Naive thymus-derived CD4-positive, alpha-beta T cell (primary cell): Measurements from ENCODE around the gene ADAMTSL1. TPM values are rescaled to one million over a fixed set of nuclear protein-coding genes. Genes with fewer than 3 reads are reported as not detected.

Experiments used
- ATAC-seq: fragments of 150-1000 bp; cut with Tn5 transposase; 2 replicates; pipeline ENCODE4 v1.10.0; 2021; ENCODE audit warnings: mild to moderate bottlenecking, moderate library complexity
- CTCF ChIA-PET: fragments of 350-600 bp; sonication (Branson Sonifier 250); formaldehyde crosslinking; loops from one replicate; lab custom pipeline; 2021; ENCODE audit warnings: antibody characterized with exemption; lab: Charles Lee
- POLR2A ChIA-PET: fragments of 350-600 bp; sonication (Branson Sonifier 250); formaldehyde crosslinking; loops from one replicate; lab custom pipeline; 2021; ENCODE audit warnings: antibody characterized with exemption, inconsistent platforms; lab: Charles Lee
- DNase-seq, 9 donors: peaks; one replicate each; pipeline versions ENCODE4 v3.0.0 to v3.0.0-alpha.2; 2020 to 2022; ENCODE audit warnings: mixed read lengths in 1 of 9
- H3K27ac ChIP-seq: one replicate; pipeline ENCODE4 v1.7.0; 2013; ENCODE audit warnings: mild to moderate bottlenecking, low read depth, low read length, moderate library complexity
- H3K27me3 ChIP-seq, 2 donors: one replicate each; pipeline ENCODE4 v1.7.0; 2013; ENCODE audit warnings: low read length in 2 of 2, mild to moderate bottlenecking in 2 of 2, moderate library complexity in 2 of 2; ENCODE audit not compliant: control insufficient read depth in 2 of 2, insufficient read depth in 2 of 2
- H3K36me3 ChIP-seq, 3 experiments: 1 replicate in 2 of 3; 2 replicates in 1 of 3; pipeline ENCODE4 v1.7.0; 2013; ENCODE audit warnings: low read length in 3 of 3, mild to moderate bottlenecking in 3 of 3, moderate library complexity in 1 of 3; ENCODE audit not compliant: insufficient read depth in 3 of 3, control insufficient read depth in 2 of 3
- H3K4me1 ChIP-seq, 2 donors: one replicate each; pipeline ENCODE4 v1.7.0; 2013; ENCODE audit warnings: low read length in 2 of 2, mild to moderate bottlenecking in 2 of 2, moderate library complexity in 1 of 2; ENCODE audit not compliant: control insufficient read depth in 2 of 2, insufficient read depth in 2 of 2
- H3K4me3 ChIP-seq: 2 replicates; pipeline ENCODE4 v1.7.0; 2013; ENCODE audit warnings: mild to moderate bottlenecking, low read length
- H3K9me3 ChIP-seq, 3 experiments: 1 replicate in 2 of 3; 2 replicates in 1 of 3; pipeline ENCODE4 v1.7.0; 2013; ENCODE audit warnings: low read length in 3 of 3; ENCODE audit not compliant: control insufficient read depth in 2 of 3
- H3K27ac Mint-ChIP-seq, 9 donors: one replicate each; pipeline ENCODE4 v1.8.0; 2020 to 2022; ENCODE audit warnings: mixed read lengths in 9 of 9, mild to moderate bottlenecking in 8 of 9, moderate library complexity in 5 of 9, inconsistent platforms in 2 of 9
- H3K27me3 Mint-ChIP-seq, 5 donors: one replicate each; pipeline ENCODE4 v1.8.0; 2021 to 2022; ENCODE audit warnings: mixed read lengths in 5 of 5, mild to moderate bottlenecking in 1 of 5
- H3K36me3 Mint-ChIP-seq, 5 donors: one replicate each; pipeline ENCODE4 v1.8.0; 2020 to 2022; ENCODE audit warnings: mixed read lengths in 5 of 5, mild to moderate bottlenecking in 3 of 5, inconsistent platforms in 1 of 5
- H3K4me1 Mint-ChIP-seq, 7 donors: one replicate each; pipeline ENCODE4 v1.8.0; 2020 to 2022; ENCODE audit warnings: mixed read lengths in 7 of 7, mild to moderate bottlenecking in 3 of 7, inconsistent platforms in 1 of 7
- H3K4me3 Mint-ChIP-seq, 10 donors: one replicate each; pipeline ENCODE4 v1.8.0; 2020 to 2022; ENCODE audit warnings: mild to moderate bottlenecking in 10 of 10, mixed read lengths in 10 of 10, moderate library complexity in 6 of 10, inconsistent platforms in 2 of 10
- H3K9me3 Mint-ChIP-seq, 11 donors: one replicate each; pipeline ENCODE4 v1.8.0; 2020 to 2022; ENCODE audit warnings: mixed read lengths in 11 of 11, mild to moderate bottlenecking in 4 of 11, inconsistent platforms in 1 of 11, moderate library complexity in 1 of 11
- intact Hi-C, 2 donors: fragments of 100-400 bp; cut with micrococcal nuclease; formaldehyde crosslinking; loops; one replicate each; pipeline ENCODE4 v1.15.1; 2023
- polyA plus RNA-seq, 2 donors: library from polyadenylated mRNA; unstranded; fragments of 300-500 nt; fragmentation: Illumina TruSeq; gene quantifications; one replicate each; pipeline ENCODE4 v1.2.3, GENCODE V29; 2021
- total RNA-seq, 6 experiments: library from RNA in 5 of 6; stranded (reverse) in 5 of 6; gene quantifications; 1 replicate in 5 of 6; 2 replicates in 1 of 6; pipeline ENCODE4 v1.2.3 and lab custom pipeline; 2021 to 2026

The ADAMTSL1 gene, protein sequence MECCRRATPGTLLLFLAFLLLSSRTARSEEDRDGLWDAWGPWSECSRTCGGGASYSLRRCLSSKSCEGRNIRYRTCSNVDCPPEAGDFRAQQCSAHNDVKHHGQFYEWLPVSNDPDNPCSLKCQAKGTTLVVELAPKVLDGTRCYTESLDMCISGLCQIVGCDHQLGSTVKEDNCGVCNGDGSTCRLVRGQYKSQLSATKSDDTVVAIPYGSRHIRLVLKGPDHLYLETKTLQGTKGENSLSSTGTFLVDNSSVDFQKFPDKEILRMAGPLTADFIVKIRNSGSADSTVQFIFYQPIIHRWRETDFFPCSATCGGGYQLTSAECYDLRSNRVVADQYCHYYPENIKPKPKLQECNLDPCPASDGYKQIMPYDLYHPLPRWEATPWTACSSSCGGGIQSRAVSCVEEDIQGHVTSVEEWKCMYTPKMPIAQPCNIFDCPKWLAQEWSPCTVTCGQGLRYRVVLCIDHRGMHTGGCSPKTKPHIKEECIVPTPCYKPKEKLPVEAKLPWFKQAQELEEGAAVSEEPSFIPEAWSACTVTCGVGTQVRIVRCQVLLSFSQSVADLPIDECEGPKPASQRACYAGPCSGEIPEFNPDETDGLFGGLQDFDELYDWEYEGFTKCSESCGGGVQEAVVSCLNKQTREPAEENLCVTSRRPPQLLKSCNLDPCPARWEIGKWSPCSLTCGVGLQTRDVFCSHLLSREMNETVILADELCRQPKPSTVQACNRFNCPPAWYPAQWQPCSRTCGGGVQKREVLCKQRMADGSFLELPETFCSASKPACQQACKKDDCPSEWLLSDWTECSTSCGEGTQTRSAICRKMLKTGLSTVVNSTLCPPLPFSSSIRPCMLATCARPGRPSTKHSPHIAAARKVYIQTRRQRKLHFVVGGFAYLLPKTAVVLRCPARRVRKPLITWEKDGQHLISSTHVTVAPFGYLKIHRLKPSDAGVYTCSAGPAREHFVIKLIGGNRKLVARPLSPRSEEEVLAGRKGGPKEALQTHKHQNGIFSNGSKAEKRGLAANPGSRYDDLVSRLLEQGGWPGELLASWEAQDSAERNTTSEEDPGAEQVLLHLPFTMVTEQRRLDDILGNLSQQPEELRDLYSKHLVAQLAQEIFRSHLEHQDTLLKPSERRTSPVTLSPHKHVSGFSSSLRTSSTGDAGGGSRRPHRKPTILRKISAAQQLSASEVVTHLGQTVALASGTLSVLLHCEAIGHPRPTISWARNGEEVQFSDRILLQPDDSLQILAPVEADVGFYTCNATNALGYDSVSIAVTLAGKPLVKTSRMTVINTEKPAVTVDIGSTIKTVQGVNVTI (N-terminal part only)
- not detected for total RNA-seq
- not detected for polyA plus RNA-seq
- not detected for total RNA-seq (lab: John Stamatoyannopoulos, UW)

DNA sequence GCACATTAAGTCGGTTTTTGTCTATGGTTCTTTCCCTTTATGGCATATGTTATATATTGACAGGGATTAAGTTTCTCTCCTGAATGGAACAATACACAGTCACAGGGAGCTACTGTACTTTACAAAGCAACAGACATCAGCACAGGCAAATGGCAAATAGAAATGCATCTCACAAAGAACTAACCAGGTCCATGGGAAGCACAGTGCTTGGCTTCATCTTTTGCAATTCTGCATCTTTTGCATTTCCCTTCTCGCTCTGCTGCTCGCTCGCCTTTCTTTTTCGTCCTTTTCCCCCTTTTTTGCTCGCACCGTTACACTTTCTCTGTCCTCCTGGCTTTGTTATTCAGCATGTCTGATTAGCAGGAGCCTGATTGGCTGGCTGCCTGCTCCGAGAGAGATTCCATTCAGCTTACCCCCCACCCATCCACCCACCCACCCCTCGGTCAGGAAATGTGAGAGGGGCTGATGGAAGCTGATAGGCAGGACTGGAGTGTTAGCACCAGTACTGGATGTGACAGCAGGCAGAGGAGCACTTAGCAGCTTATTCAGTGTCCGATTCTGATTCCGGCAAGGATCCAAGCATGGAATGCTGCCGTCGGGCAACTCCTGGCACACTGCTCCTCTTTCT, at the start of gene ADAMTSL1:
Gene ADAMTSL1 (plus strand): TSS at position 502 of the 628 bp plus-strand sequence. CDS start 80 bp downstream, at position 582.
- POLR2A ChIA-PET = no interaction called here
- Mint-ChIP-seq H3K27me3 (peaks cover 14 to 39% (median 34%) of the 10 kb centered on the region in 5 donors), H3K4me1 (no peaks in the 10 kb centered on the region), H3K27ac (no peak within 1 kb of the TSS), H3K9me3 (peaks cover 0 to 3% (median 0%) of the 10 kb centered on the region in 11 donors), H3K4me3 (no peak within 1 kb of the TSS), H3K36me3 (no peaks in the 10 kb centered on the region)
- H3K9me3 ChIP-seq = no peaks in the 10 kb centered on the region
- H3K4me1 ChIP-seq = no peaks in the 10 kb centered on the region
- DNase-seq (no peak), ATAC-seq (no peak)
- no peak within 1 kb of the TSS for H3K27ac ChIP-seq
- H3K27me3 ChIP-seq = peaks cover 0 to 4% of the 10 kb centered on the region in 2 donors
- intact Hi-C loops = no loop called here
- CTCF ChIA-PET = no interaction called here
- H3K4me3 ChIP-seq = no peak within 1 kb of the TSS
- no peaks in the 10 kb centered on the region for H3K36me3 ChIP-seq

DNA sequence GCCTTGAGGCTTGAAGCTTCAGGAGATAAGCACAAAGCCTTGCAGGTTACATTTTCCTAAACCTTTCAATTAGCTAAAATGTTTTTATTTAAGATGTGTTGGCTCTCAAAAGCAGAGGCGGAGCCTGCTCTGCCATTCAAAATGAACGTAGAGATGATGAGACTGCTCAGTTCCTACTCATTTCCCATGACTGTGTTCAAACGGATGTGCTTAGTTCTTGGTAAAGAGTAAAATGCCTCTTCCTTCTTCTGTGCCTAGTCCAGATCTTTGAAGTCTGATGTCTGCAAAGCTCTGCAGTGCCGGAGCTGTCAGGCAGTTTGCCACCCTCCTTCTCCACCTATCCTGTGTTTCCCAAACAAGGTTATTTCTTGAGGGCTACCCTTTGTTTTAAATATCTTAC, 46.3 kb upstream of the ADAMTSL1 start:
- Histone ChIP-seq H3K9me3 (no peaks in the 10 kb centered on the region), H3K4me3 (no peak overlapping the region), H3K36me3 (no peaks in the 10 kb centered on the region), H3K27me3 (no peaks in the 10 kb centered on the region), H3K27ac (no peak overlapping the region), H3K4me1 (no peaks in the 10 kb centered on the region)
- intact Hi-C loops = no loop called here
- CTCF ChIA-PET = no interaction called here
- peaks cover 0 to 4% (median 0%) of the 10 kb centered on the region in 11 donors for H3K9me3 Mint-ChIP-seq
- no peak for DNase-seq
- no peaks in the 10 kb centered on the region for H3K4me1 Mint-ChIP-seq
- POLR2A ChIA-PET = no interaction called here
- peaks cover 0 to 5% (median 4%) of the 10 kb centered on the region in 5 donors for H3K27me3 Mint-ChIP-seq
- H3K36me3 Mint-ChIP-seq = no peaks in the 10 kb centered on the region
- no peak overlapping the region for H3K27ac Mint-ChIP-seq
- ATAC-seq = no peak
- no peak overlapping the region for H3K4me3 Mint-ChIP-seq

DNA sequence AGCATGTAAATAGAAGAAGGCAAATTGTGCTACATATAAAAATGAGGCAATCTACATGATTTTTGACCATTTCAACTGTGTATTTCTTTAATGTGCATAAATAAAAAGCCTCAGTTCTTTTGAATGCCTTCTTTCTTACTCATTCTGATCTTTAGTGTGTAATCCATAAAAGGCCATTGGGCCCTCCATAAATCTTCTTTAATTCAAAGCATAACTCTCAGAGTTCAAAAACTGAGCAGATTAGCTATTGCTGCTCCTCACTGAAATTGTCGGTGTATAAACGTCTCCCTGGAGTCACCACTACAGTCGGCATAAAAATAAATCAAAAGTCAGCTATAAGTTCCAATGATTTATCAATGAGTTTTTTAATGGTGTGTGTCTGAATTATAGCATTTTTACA, 45.3 kb upstream of the ADAMTSL1 start:
- Histone ChIP-seq H3K27me3 (no peaks in the 10 kb centered on the region), H3K9me3 (no peaks in the 10 kb centered on the region), H3K4me3 (no peak overlapping the region), H3K36me3 (no peaks in the 10 kb centered on the region), H3K27ac (no peak overlapping the region), H3K4me1 (no peaks in the 10 kb centered on the region)
- H3K36me3 Mint-ChIP-seq = no peaks in the 10 kb centered on the region
- H3K27me3 Mint-ChIP-seq = peaks cover 0 to 8% (median 4%) of the 10 kb centered on the region in 5 donors
- H3K27ac Mint-ChIP-seq = no peak overlapping the region
- DNase-seq (no peak), ATAC-seq (no peak)
- no peaks in the 10 kb centered on the region for H3K4me1 Mint-ChIP-seq
- POLR2A ChIA-PET = no interaction called here
- H3K9me3 Mint-ChIP-seq = peaks cover 0 to 1% (median 0%) of the 10 kb centered on the region in 11 donors
- CTCF ChIA-PET = no interaction called here
- no peak overlapping the region for H3K4me3 Mint-ChIP-seq
- intact Hi-C loops = no loop called here

DNA sequence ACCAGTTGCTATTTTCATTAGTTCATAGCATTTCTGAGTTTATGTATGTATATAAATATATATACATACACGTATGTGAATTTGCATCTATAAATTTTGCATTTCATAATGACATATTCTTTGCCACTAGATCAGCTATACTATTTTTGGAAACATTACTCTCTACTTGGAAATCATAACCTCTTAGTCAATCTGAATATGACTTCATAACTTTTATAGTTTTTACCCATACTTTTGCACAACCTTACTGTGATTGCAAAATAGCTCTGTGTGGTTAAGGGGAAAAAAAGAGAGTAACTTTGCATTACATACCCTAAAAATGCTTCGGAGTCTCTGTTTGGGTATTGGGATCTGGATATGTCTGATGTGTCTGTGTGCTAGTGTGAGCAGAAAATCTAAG, 44.9 kb upstream of the ADAMTSL1 start:
- no peak overlapping the region for H3K4me3 ChIP-seq
- no peaks in the 10 kb centered on the region for H3K9me3 ChIP-seq
- H3K36me3 Mint-ChIP-seq = no peaks in the 10 kb centered on the region
- H3K27ac ChIP-seq = no peak overlapping the region
- ATAC-seq (no peak), DNase-seq (no peak)
- H3K9me3 Mint-ChIP-seq = peaks cover 0 to 1% (median 0%) of the 10 kb centered on the region in 11 donors
- H3K36me3 ChIP-seq = no peaks in the 10 kb centered on the region
- no peak overlapping the region for H3K4me3 Mint-ChIP-seq
- H3K27me3 ChIP-seq = no peaks in the 10 kb centered on the region
- CTCF ChIA-PET = no interaction called here
- intact Hi-C loops = no loop called here
- no peak overlapping the region for H3K27ac Mint-ChIP-seq
- no peaks in the 10 kb centered on the region for H3K4me1 ChIP-seq
- POLR2A ChIA-PET = no interaction called here
- no peaks in the 10 kb centered on the region for H3K4me1 Mint-ChIP-seq
- peaks cover 0 to 12% (median 4%) of the 10 kb centered on the region in 5 donors for H3K27me3 Mint-ChIP-seq

DNA sequence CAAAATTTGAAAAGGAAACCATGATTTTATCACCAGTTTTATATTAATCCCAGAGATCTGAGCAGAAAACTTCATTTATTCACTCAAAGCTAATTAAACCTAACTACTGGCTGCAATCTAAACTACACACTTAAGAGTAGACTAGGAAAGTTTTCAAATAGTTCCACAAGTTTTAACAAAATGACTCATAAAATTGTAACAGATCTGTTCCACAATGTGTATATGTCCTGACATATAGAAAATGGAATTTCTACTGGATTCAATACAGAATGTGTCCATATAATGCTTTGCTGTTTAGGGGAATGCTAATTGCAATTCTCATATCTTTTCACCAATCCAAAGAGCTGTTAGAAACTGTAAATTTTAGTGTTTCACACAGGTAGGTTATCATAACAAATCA, 40.3 kb upstream of the ADAMTSL1 start:
- Histone ChIP-seq H3K27me3 (no peaks in the 10 kb centered on the region), H3K36me3 (no peaks in the 10 kb centered on the region), H3K27ac (no peak overlapping the region), H3K4me1 (no peaks in the 10 kb centered on the region), H3K4me3 (no peak overlapping the region), H3K9me3 (no peaks in the 10 kb centered on the region)
- CTCF ChIA-PET = no interaction called here
- POLR2A ChIA-PET = no interaction called here
- intact Hi-C loops = no loop called here
- H3K4me3 Mint-ChIP-seq = no peak overlapping the region
- peaks cover 0 to 4% (median 0%) of the 10 kb centered on the region in 5 donors for H3K36me3 Mint-ChIP-seq
- peaks cover 18 to 44% (median 35%) of the 10 kb centered on the region in 5 donors for H3K27me3 Mint-ChIP-seq
- peaks cover 0 to under 1% (median 0%) of the 10 kb centered on the region in 7 donors for H3K4me1 Mint-ChIP-seq
- no peak overlapping the region for H3K27ac Mint-ChIP-seq
- ATAC-seq (no peak), DNase-seq (no peak)
- H3K9me3 Mint-ChIP-seq = peaks cover 0 to 8% (median 1%) of the 10 kb centered on the region in 11 donors
